CD4-positive, CD25-positive, alpha-beta regulatory T cell (primary cell): ENCODE data around the gene ATP2B2. TPM values are rescaled to one million over a fixed set of nuclear protein-coding genes. Genes with fewer than 3 reads are reported as not detected.

Experiments used
- ATAC-seq, 2 donors: fragments of 150-1000 bp; cut with Tn5 transposase; one replicate each; pipeline ENCODE4 v1.10.0; 2021; ENCODE audit warnings: low read depth in 2 of 2, moderate number of reproducible peaks in 2 of 2, moderate library complexity in 1 of 2
- DNase-seq, 3 donors: peaks; one replicate each; pipeline versions ENCODE4 v3.0.0 to v3.0.0-alpha.2; 2012 to 2022; ENCODE audit warnings: mixed read lengths in 1 of 3
- H3K27ac ChIP-seq: one replicate; pipeline ENCODE4 v1.7.0; 2013; ENCODE audit warnings: mild to moderate bottlenecking, low read length; ENCODE audit not compliant: insufficient read depth, poor library complexity, severe bottlenecking
- H3K27me3 ChIP-seq: one replicate; pipeline ENCODE4 v1.7.0; 2013; ENCODE audit warnings: low read length; ENCODE audit not compliant: control insufficient read depth, insufficient read depth
- H3K36me3 ChIP-seq: one replicate; pipeline ENCODE4 v1.7.0; 2013; ENCODE audit warnings: mild to moderate bottlenecking, low read length, moderate library complexity; ENCODE audit not compliant: control insufficient read depth, insufficient read depth
- H3K4me1 ChIP-seq: 2 replicates; pipeline ENCODE4 v1.7.0; 2013; ENCODE audit warnings: mild to moderate bottlenecking, low read length; ENCODE audit not compliant: insufficient read depth, control insufficient read depth, poor library complexity, severe bottlenecking
- H3K4me3 ChIP-seq: one replicate; pipeline ENCODE4 v1.7.0; 2013; ENCODE audit warnings: low read depth, mild to moderate bottlenecking, low read length, moderate library complexity
- H3K9me3 ChIP-seq, 2 experiments: 1 replicate in 1 of 2; 2 replicates in 1 of 2; pipeline ENCODE4 v1.7.0; 2013; ENCODE audit warnings: low read length in 2 of 2, mild to moderate bottlenecking in 1 of 2, moderate library complexity in 1 of 2; ENCODE audit not compliant: control insufficient read depth in 2 of 2
- H3K27ac Mint-ChIP-seq, 3 donors: one replicate each; pipeline ENCODE4 v1.8.0; 2020 to 2022; ENCODE audit warnings: mild to moderate bottlenecking in 3 of 3, mixed read lengths in 3 of 3, moderate library complexity in 2 of 3
- H3K27me3 Mint-ChIP-seq: one replicate; pipeline ENCODE4 v1.8.0; 2022; ENCODE audit warnings: mild to moderate bottlenecking, mixed read lengths
- H3K36me3 Mint-ChIP-seq: one replicate; pipeline ENCODE4 v1.8.0; 2020; ENCODE audit warnings: mixed read lengths
- H3K4me1 Mint-ChIP-seq, 4 donors: one replicate each; pipeline ENCODE4 v1.8.0; 2020 to 2022; ENCODE audit warnings: mixed read lengths in 4 of 4, mild to moderate bottlenecking in 1 of 4
- H3K4me3 Mint-ChIP-seq, 4 donors: one replicate each; pipeline ENCODE4 v1.8.0; 2020 to 2022; ENCODE audit warnings: mild to moderate bottlenecking in 4 of 4, mixed read lengths in 4 of 4, moderate library complexity in 3 of 4
- H3K9me3 Mint-ChIP-seq, 7 donors: one replicate each; pipeline ENCODE4 v1.8.0; 2020 to 2022; ENCODE audit warnings: mixed read lengths in 7 of 7, mild to moderate bottlenecking in 3 of 7, moderate library complexity in 2 of 7
- polyA plus RNA-seq, 4 donors: library from polyadenylated mRNA; unstranded; fragments of 300-500 nt; fragmentation: Illumina TruSeq; gene quantifications; one replicate each; pipeline ENCODE4 v1.2.3, GENCODE V29; 2021
- total RNA-seq: library from RNA; stranded (reverse); gene quantifications from one replicate; pipeline ENCODE4 v1.2.3, GENCODE V29; 2022

The ATP2B2 gene
- total and polyA plus RNA-seq, 5 donors from 2014 or later = 0.13 TPM; not detected in 4

- Histone ChIP-seq H3K4me1 (no peaks in the 10 kb centered on the region), H3K36me3 (no peaks in the 10 kb centered on the region), H3K27me3 (no peaks in the 10 kb centered on the region), H3K4me3 (no peak overlapping the region), H3K27ac (no peak overlapping the region), H3K9me3 (no peaks in the 10 kb centered on the region)
- Mint-ChIP-seq H3K36me3 (no peaks in the 10 kb centered on the region), H3K9me3 (peaks cover 0 to 1% (median 0%) of the 10 kb centered on the region in 7 donors), H3K27ac (no peak overlapping the region), H3K4me3 (no peak overlapping the region), H3K4me1 (peaks cover 0 to 6% (median 0%) of the 10 kb centered on the region in 4 donors), H3K27me3 (no peaks in the 10 kb centered on the region)
- ATAC-seq (no peak), DNase-seq (no peak)
These were observed 42.5 kb downstream of the ATP2B2 start for GRCh38 chr3:10462641-10463532.

GRCh38 chr3:10460951-10461545 lies 44.3 kb downstream of the ATP2B2 start:
- Mint-ChIP-seq H3K4me1 (peaks cover 0 to 6% (median 0%) of the 10 kb centered on the region in 4 donors), H3K4me3 (no peak overlapping the region), H3K27ac (no peak overlapping the region), H3K9me3 (peaks cover 0 to 1% (median 0%) of the 10 kb centered on the region in 7 donors), H3K36me3 (no peaks in the 10 kb centered on the region), H3K27me3 (peaks cover 4% of the 10 kb centered on the region)
- Histone ChIP-seq H3K4me3 (no peak overlapping the region), H3K27me3 (no peaks in the 10 kb centered on the region), H3K9me3 (no peaks in the 10 kb centered on the region), H3K4me1 (no peaks in the 10 kb centered on the region), H3K27ac (no peak overlapping the region), H3K36me3 (no peaks in the 10 kb centered on the region)
- DNase-seq (no peak), ATAC-seq (no peak)

- Histone ChIP-seq H3K4me3 (no peak overlapping the region), H3K36me3 (no peaks in the 10 kb centered on the region), H3K27me3 (no peaks in the 10 kb centered on the region), H3K9me3 (no peaks in the 10 kb centered on the region), H3K27ac (no peak overlapping the region), H3K4me1 (no peaks in the 10 kb centered on the region)
- no peaks in the 10 kb centered on the region for H3K36me3 Mint-ChIP-seq
- peaks cover 0 to 1% (median 0%) of the 10 kb centered on the region in 7 donors for H3K9me3 Mint-ChIP-seq
- peak in 1 of 2 donors; percentile 66 for ATAC-seq
- no peak overlapping the region for H3K4me3 Mint-ChIP-seq
- DNase-seq = peak; percentile 23 to 54 (median 53)
- no peak overlapping the region for H3K27ac Mint-ChIP-seq
- H3K4me1 Mint-ChIP-seq = peaks cover 0 to 6% (median 0%) of the 10 kb centered on the region in 4 donors
- H3K27me3 Mint-ChIP-seq = peaks cover 9% of the 10 kb centered on the region
These were observed 45.2 kb downstream of the ATP2B2 start for GRCh38 chr3:10459954-10460754.

- Mint-ChIP-seq H3K9me3 (peaks cover 0 to 1% (median 0%) of the 10 kb centered on the region in 7 donors), H3K36me3 (no peaks in the 10 kb centered on the region), H3K27ac (no peak overlapping the region), H3K4me1 (peaks cover 0 to 6% (median 0%) of the 10 kb centered on the region in 4 donors), H3K4me3 (no peak overlapping the region), H3K27me3 (peaks cover 9% of the 10 kb centered on the region)
- ATAC-seq (no peak), DNase-seq (no peak)
- Histone ChIP-seq H3K27ac (no peak overlapping the region), H3K36me3 (no peaks in the 10 kb centered on the region), H3K9me3 (no peaks in the 10 kb centered on the region), H3K4me3 (no peak overlapping the region), H3K4me1 (no peaks in the 10 kb centered on the region), H3K27me3 (no peaks in the 10 kb centered on the region)
These were observed 47.8 kb downstream of the ATP2B2 start for GRCh38 chr3:10457560-10457959.

- H3K9me3 Mint-ChIP-seq = peaks cover 0 to 1% (median 0%) of the 10 kb centered on the region in 7 donors
- H3K4me1 Mint-ChIP-seq = peaks cover 0 to 5% (median 0%) of the 10 kb centered on the region in 4 donors
- Histone ChIP-seq H3K27ac (no peak overlapping the region), H3K9me3 (no peaks in the 10 kb centered on the region), H3K4me1 (no peaks in the 10 kb centered on the region), H3K27me3 (no peaks in the 10 kb centered on the region), H3K36me3 (no peaks in the 10 kb centered on the region), H3K4me3 (no peak overlapping the region)
- peaks cover 9% of the 10 kb centered on the region for H3K27me3 Mint-ChIP-seq
- ATAC-seq (no peak), DNase-seq (no peak)
- no peaks in the 10 kb centered on the region for H3K36me3 Mint-ChIP-seq
- no peak overlapping the region for H3K4me3 Mint-ChIP-seq
- H3K27ac Mint-ChIP-seq = no peak overlapping the region
These were observed 48.4 kb downstream of the ATP2B2 start for GRCh38 chr3:10456981-10457380.

- Histone ChIP-seq H3K4me1 (no peaks in the 10 kb centered on the region), H3K27ac (no peak overlapping the region), H3K36me3 (no peaks in the 10 kb centered on the region), H3K4me3 (no peak overlapping the region), H3K9me3 (no peaks in the 10 kb centered on the region), H3K27me3 (no peaks in the 10 kb centered on the region)
- DNase-seq (no peak), ATAC-seq (no peak)
- Mint-ChIP-seq H3K4me3 (no peak overlapping the region), H3K9me3 (peaks cover 0 to 1% (median 0%) of the 10 kb centered on the region in 7 donors), H3K27ac (no peak overlapping the region), H3K36me3 (no peaks in the 10 kb centered on the region), H3K4me1 (no peaks in the 10 kb centered on the region), H3K27me3 (peaks cover 9% of the 10 kb centered on the region)
These were observed 49.9 kb downstream of the ATP2B2 start for GRCh38 chr3:10455545-10455914.

GRCh38 chr3:10454907-10455544 lies 50.4 kb downstream of the ATP2B2 start:
- Mint-ChIP-seq H3K27me3 (peaks cover 9% of the 10 kb centered on the region), H3K4me1 (no peaks in the 10 kb centered on the region), H3K4me3 (no peak overlapping the region), H3K27ac (no peak overlapping the region), H3K9me3 (peaks cover 0 to 1% (median 0%) of the 10 kb centered on the region in 7 donors), H3K36me3 (no peaks in the 10 kb centered on the region)
- DNase-seq (no peak), ATAC-seq (no peak)
- no peak overlapping the region for H3K27ac ChIP-seq
- H3K4me3 ChIP-seq = no peak overlapping the region
- no peaks in the 10 kb centered on the region for H3K4me1 ChIP-seq
- H3K27me3 ChIP-seq = no peaks in the 10 kb centered on the region
- no peaks in the 10 kb centered on the region for H3K36me3 ChIP-seq
- no peaks in the 10 kb centered on the region for H3K9me3 ChIP-seq
